Erythroblast (primary cell): ENCODE results near the gene PLOD1.
"Not testable (repeated sequence)": the region's sequence is repeated elsewhere in the genome, so short reads cannot be mapped to it uniquely, and the experiment has no call there.

Experiments used
- GATA1 ChIP-seq: IDR thresholded peaks from 2 replicates; pipeline ENCODE4 v1.6.1; 2011; ENCODE audit warnings: low read depth, mild to moderate bottlenecking, control low read depth, low read length, moderate library complexity
- POLR2A ChIP-seq: IDR thresholded peaks from 2 replicates; pipeline ENCODE4 v1.6.1; 2011; ENCODE audit warnings: mild to moderate bottlenecking, low read length

- TF ChIP-seq POLR2A, GATA1: not testable (repeated sequence)
Measured at GRCh38 chr1:11904156-11904555, 30.4 kb upstream of the PLOD1 start.
